T follicular helper cell (primary cell): ENCODE measurements around the gene OSCP1.

Source experiments
- DNase-seq: peaks from one replicate; pipeline ENCODE4 v3.0.0-alpha.2; 2020; ENCODE audit warnings: low read depth

The OSCP1 gene

DNA sequence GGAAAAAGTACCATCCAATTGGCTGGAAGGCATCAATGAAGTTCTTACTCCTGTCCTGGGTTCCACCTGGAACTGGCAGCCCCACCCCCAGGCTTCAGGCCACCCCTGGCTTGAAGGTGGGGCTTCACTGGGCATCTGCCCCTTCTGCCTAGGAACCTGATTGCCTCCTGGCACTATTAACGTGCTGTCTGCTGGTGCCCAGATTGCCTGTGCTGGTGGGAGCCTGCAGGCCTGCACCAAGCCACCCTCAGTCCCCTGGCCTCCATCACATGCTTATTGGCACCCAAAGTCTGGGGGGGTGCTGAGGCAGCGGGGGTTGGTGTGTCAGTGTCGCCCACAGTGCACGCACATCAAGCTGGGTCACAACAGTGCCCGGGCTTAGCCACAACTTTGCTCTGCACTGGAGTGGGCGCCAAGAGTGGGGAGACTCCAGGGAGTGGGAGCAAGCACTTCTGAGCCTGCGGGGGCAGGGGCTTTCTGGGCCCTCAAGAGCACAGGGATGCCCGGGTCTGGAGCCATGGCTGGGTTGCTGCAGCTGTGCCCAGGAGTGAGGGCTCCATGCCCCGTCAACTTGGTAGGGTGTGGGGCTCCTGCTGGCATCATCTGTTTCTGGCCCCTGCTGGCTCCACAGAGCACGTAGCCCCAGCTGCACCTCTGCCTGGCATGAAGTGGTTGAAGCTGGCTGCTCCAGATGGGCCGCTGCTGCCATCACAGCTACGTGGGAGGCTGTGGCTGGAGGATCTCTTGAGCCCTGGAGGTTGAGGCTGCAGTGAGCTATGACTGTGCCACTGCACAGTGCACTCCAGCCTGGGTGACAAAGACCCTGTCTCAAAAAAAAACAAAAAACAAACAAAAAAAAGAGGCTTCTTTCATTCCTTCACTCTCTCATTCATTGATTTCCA, 48.4 kb downstream of the OSCP1 start:
- no peak for DNase-seq

GRCh38 chr1:36400825-36401601, 49.2 kb downstream of the OSCP1 start:
- DNase-seq: no peak

- no peak for DNase-seq
These were observed 49.8 kb downstream of the OSCP1 start for GRCh38 chr1:36400514-36400824.

DNA sequence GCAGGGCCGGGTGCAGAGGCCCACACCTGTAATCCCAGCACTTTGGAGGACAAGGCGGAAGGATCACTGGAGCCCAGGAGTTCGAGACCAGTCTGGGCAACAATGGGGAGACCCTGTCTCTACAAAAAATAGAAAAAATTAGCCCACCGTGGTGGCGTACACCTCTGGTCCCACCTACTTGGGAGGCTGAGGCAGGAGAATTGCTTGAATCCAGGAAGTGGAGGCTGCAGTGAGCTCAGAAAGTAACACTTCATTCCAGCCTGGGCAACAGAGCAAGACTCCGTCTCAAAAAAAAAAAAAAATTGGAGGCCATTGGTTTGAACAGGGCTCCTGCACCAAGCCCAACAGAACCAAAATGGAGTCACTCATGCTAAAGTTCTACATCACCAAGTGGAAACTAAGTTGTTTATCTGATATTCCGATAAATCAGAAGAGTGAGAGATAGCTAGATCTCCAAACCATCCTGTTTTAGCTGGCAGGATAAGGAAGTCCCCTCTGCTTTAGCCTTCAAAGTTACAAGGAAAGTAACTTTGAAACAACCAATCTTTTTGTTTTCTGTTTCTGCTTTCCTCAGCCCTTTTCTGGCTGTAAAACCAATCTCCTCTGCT, 51.8 kb downstream of the OSCP1 start:
- DNase-seq: no peak

GRCh38 chr1:36397378-36398230, 52.6 kb downstream of the OSCP1 start, which contains the start of gene LSM10:
Gene LSM10 (minus strand): TSS chr1:36397908. CDS start chr1:36394129, 3,779 bp downstream.
- DNase-seq: peak; percentile 89

GRCh38 chr1:36397083-36397377, 53.2 kb downstream of the OSCP1 start:
- no peak for DNase-seq

GRCh38 chr1:36396359-36396758, 53.9 kb downstream of the OSCP1 start:
- no peak for DNase-seq

- no peak for DNase-seq
These were observed 56.6 kb downstream of the OSCP1 start for GRCh38 chr1:36393686-36394085.

GRCh38 chr1:36392836-36393235, 57.4 kb downstream of the OSCP1 start:
- DNase-seq: no peak

GRCh38 chr1:36391271-36391670, 59.0 kb downstream of the OSCP1 start:
- DNase-seq: no peak

- no peak for DNase-seq
These were observed 59.8 kb downstream of the OSCP1 start for GRCh38 chr1:36390411-36390810.

DNA sequence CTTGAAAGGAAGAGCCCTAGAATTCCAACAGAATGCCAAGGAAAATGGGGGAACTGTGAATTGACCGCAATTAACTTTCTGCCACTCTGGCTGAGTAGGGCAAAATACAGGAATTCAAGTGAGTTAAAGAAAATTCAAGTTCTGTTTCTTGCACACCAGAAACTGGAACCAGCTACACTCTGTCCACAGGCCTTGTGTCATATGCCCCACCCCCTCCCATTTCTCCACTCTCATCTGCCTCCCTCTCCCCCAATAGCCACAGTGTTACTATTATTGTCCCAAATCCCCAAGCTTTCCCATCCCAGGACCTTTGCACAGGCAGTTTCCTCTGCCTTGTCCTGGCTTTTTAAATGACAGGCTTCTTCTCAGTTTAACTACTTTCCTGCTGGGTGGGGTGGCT, 60.3 kb downstream of the OSCP1 start:
- DNase-seq: no peak

GRCh38 chr1:36389261-36389660, 61.0 kb downstream of the OSCP1 start:
- no peak for DNase-seq

- no peak for DNase-seq
These were observed 62.9 kb downstream of the OSCP1 start for GRCh38 chr1:36387141-36387949.

- DNase-seq: peak; percentile 79
These were observed 63.7 kb downstream of the OSCP1 start for GRCh38 chr1:36386265-36387140.

GRCh38 chr1:36385410-36386264, 64.6 kb downstream of the OSCP1 start, which contains the start of gene STK40:
Gene STK40 (minus strand): TSS chr1:36385924. CDS start chr1:36361332, 24,592 bp downstream.
- peak; percentile 99 for DNase-seq

DNA sequence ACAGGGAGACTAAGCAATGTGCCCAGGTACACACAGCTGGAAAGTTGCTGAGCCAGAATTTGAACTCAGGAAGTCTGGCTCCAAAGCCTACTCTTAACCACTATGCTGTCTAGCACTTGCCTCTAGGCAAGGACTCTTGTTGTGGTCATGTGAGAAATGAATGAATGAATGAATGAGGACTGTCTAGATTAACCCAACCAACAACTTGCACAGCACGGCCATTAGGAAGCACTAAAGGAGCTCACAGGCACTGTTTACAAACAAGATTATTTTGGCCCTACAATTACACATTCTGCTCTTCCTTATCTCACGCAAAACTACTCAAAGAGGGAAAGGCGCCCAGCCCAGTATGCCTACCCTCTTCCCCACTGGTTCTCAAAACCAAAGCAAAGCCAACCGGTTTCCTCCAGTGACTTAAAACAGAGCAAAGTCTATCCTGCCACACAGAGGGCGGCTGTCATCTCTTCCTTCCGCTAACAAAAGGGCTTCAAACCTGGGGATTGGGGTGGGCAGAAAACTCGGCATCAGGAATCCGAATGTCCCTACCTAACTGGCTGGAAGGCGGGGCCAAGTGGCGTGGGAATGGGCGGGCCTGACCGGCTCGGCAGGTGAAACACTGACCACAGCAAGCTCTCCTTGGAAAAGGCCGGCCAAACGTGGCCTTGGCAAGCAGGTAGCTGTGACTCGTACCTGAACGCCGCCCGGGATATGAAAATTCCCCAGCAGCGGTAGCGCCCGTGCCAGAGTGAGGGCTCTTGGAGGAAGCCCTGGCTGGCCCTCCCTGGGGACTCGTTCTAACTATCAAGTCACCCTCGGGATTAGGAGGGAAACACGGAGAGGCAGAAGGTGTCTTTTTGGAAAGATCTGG, 65.5 kb downstream of the OSCP1 start:
- peak; percentile 28 for DNase-seq

- no peak for DNase-seq
These were observed 67.0 kb downstream of the OSCP1 start for GRCh38 chr1:36383240-36383639.
